Suprapubic skin (tissue), 4 donors: Measurements from ENCODE around the gene PCBP3. TPM values are rescaled to one million over a fixed set of nuclear protein-coding genes. Genes with fewer than 3 reads are reported as not detected.
A peak's percentile ranks its signal among the peaks of the same experiment; 100 is the strongest.

Experiments
- DNase-seq, 2 donors: peaks; one replicate each; pipeline ENCODE4 v3.0.0-alpha.2; 2019; ENCODE audit warnings: low spot score in 2 of 2
- H3K27ac ChIP-seq: fragments of 200-600 bp; sonication (generic); one replicate; pipeline ENCODE4 v1.5.1; 2019
- H3K27me3 ChIP-seq: fragments of 200-600 bp; sonication (generic); one replicate; pipeline ENCODE4 v1.5.1; 2019
- H3K36me3 ChIP-seq: fragments of 200-600 bp; sonication (generic); one replicate; pipeline ENCODE4 v1.5.1; 2019
- H3K4me1 ChIP-seq: fragments of 200-600 bp; sonication (generic); one replicate; pipeline ENCODE4 v1.5.1; 2019
- H3K4me3 ChIP-seq: fragments of 200-600 bp; sonication (generic); one replicate; pipeline ENCODE4 v1.5.1; 2019; ENCODE audit warnings: mild to moderate bottlenecking
- H3K9me3 ChIP-seq: fragments of 200-600 bp; sonication (generic); one replicate; pipeline ENCODE4 v1.5.1; 2019
- EP300 ChIP-seq: sonication (generic); formaldehyde crosslinking; IDR thresholded peaks from one replicate; pipeline ENCODE4 v1.6.1; 2017; ENCODE audit warnings: antibody characterized with exemption
- POLR2A ChIP-seq, 2 donors: fragments of 450-650 bp; IDR thresholded peaks; one replicate each; pipeline ENCODE4 v1.6.1; 2017; ENCODE audit warnings: antibody characterized with exemption in 2 of 2, mild to moderate bottlenecking in 2 of 2, moderate library complexity in 2 of 2
- POLR2AphosphoS5 ChIP-seq, 3 donors: sonication (generic); formaldehyde crosslinking; IDR thresholded peaks; one replicate each; pipeline ENCODE4 v1.6.1; 2017; ENCODE audit warnings: antibody characterized with exemption in 3 of 3
- WGBS: methylation state at CpG from one replicate; pipeline ENCODE4 v1.1.5; 2018; 5-methylcytosine and 5-hydroxymethylcytosine counted together
- total RNA-seq, 4 donors: library from RNA; depleted of rRNA; stranded (reverse); fragments of >200 nt; gene quantifications; one replicate each; pipeline ENCODE4 v1.1.0, GENCODE V29; 2016
- TF ChIP-seq, protein P1 (sequence below), 2 donors: fragments of 200-600 bp in 1 of 2; fragments of 450-650 bp in 1 of 2; sonication (generic) in 1 of 2; IDR thresholded peaks; one replicate each; pipeline ENCODE4 v1.5.1; 2016 to 2019; ENCODE audit warnings: antibody characterized with exemption in 2 of 2, mild to moderate bottlenecking in 1 of 2, moderate library complexity in 1 of 2

The PCBP3 gene
- total RNA-seq, 4 donors from 2014 or later, result 0.97 to 7.3 (median 2.7) TPM

DNA sequence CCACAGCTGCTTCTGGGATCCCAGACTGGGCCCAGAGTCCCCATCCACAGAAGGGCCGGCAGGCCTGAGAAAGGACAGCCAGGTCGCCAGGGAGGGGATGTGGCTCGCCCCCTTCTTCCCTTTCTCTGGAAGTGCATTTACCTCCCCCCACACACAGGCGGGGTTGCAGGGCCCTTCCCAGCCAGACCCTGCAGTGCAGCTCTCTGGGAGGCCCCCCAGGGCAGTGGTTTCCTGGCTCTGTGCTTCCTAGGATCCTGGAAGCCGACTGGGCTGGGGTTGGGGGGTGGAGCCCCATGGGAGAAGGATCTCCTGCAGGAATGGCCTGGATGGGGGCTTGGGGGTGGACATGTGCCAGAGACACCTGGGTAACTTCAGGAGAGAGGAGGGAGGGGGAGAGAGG is 333.9 kb downstream of the PCBP3 start:
- WGBS, result 44% methylated on average over 4 of the region's 5 CpGs
- DNase-seq, result peak in 1 of 2 donors; percentile 73
- Histone ChIP-seq H3K4me3 (no peak overlapping the region), H3K27me3 (peaks cover 6% of the 10 kb centered on the region), H3K4me1 (peaks cover 54% of the 10 kb centered on the region), H3K36me3 (no peaks in the 10 kb centered on the region), H3K9me3 (no peaks in the 10 kb centered on the region), H3K27ac (no peak overlapping the region)
- TF ChIP-seq POLR2A (IDR thresholded peaks at IDR 0.05) (no peak), POLR2AphosphoS5 (IDR thresholded peaks at IDR 0.05) (no peak), EP300 (no peak)
- TF ChIP-seq, protein P1, sequence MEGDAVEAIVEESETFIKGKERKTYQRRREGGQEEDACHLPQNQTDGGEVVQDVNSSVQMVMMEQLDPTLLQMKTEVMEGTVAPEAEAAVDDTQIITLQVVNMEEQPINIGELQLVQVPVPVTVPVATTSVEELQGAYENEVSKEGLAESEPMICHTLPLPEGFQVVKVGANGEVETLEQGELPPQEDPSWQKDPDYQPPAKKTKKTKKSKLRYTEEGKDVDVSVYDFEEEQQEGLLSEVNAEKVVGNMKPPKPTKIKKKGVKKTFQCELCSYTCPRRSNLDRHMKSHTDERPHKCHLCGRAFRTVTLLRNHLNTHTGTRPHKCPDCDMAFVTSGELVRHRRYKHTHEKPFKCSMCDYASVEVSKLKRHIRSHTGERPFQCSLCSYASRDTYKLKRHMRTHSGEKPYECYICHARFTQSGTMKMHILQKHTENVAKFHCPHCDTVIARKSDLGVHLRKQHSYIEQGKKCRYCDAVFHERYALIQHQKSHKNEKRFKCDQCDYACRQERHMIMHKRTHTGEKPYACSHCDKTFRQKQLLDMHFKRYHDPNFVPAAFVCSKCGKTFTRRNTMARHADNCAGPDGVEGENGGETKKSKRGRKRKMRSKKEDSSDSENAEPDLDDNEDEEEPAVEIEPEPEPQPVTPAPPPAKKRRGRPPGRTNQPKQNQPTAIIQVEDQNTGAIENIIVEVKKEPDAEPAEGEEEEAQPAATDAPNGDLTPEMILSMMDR (IDR thresholded peaks at IDR 0.05), result no peak

DNA sequence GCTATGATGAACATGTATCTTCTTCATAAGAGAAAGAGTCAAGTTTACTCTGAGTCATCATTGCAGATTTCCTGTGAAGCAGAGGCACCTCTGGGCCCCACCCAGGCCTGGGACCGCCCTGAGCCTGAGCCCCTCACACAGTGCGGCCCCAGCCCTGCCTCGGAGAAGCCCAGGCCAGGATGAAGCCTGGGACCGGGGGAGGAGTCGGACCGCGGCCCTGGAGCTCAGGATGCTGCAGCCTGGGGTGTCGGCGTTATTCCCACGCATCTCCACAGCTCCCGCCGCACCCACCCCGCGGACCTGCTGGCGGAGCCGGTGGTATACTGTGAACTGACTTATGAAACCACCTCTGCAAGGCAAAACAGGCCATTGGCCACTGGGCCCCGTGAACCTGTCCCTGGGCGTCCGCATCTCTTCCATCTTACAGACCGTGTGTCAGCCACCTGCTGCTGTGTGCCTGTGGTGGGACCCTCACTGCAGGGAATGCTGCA is 335.7 kb downstream of the PCBP3 start:
- 92% methylated on average over 5 of the region's 20 CpGs for WGBS
- H3K27ac ChIP-seq, result peak overlapping the region; percentile 13
- no peaks in the 10 kb centered on the region for H3K9me3 ChIP-seq
- peaks cover under 1% of the 10 kb centered on the region for H3K36me3 ChIP-seq
- H3K4me1 ChIP-seq, result peaks cover 45% of the 10 kb centered on the region
- TF ChIP-seq POLR2A (IDR thresholded peaks at IDR 0.05) (no peak), POLR2AphosphoS5 (IDR thresholded peaks at IDR 0.05) (no peak), EP300 (no peak)
- TF ChIP-seq, protein P1 (IDR thresholded peaks at IDR 0.05), result no peak
- H3K27me3 ChIP-seq, result peaks cover 6% of the 10 kb centered on the region
- H3K4me3 ChIP-seq, result no peak overlapping the region
- peak in 1 of 2 donors; percentile 73 for DNase-seq

DNA sequence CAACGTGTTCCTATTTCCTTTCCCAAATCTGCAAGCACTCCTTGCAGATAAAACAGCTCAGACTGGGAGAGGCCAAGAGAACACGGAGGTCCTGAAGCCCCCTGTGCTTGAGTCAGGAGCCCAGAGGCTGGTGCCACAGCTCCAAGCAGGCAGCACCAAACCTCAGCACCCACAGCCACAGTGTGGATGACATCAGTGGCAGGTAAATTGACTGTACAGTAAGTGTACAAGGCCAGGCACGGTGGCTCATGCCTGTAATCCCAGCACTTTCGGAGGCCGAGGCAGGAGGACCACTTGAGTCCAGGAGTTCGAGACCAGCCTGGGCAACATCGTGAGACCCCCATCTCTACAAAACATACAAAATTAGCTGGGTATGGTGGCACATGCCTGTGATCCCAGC is 336.1 kb downstream of the PCBP3 start:
- Histone ChIP-seq H3K27ac (peak overlapping the region; percentile 13), H3K36me3 (peaks cover 5% of the 10 kb centered on the region), H3K4me3 (no peak overlapping the region), H3K4me1 (peaks cover 43% of the 10 kb centered on the region), H3K27me3 (peaks cover 6% of the 10 kb centered on the region), H3K9me3 (no peaks in the 10 kb centered on the region)
- TF ChIP-seq EP300 (no peak), POLR2A (IDR thresholded peaks at IDR 0.05) (no peak), POLR2AphosphoS5 (IDR thresholded peaks at IDR 0.05) (no peak)
- TF ChIP-seq, protein P1 (IDR thresholded peaks at IDR 0.05), result no peak
- peak in 1 of 2 donors; percentile 53 for DNase-seq
- 88% methylated on average over 7 of the region's 7 CpGs for WGBS

DNA sequence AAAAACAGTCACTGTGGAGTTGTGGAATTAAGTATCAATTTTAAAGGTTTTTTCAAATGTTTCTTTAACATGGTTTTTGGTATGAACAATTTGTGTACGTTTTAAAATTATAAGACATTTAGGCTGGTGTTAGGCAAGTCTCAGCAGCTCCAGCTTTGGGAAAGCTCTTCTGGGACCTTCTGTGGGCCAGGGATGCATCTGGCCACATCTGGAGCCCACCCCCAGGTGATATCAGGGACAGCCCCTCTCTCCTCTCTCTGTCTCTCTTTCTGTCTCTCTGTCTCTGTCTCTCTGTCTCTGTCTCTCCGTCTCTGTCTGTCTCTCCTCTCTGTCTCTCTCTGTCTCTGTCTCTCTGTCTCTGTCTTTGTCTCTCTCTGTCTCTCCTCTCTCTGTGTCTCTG is 336.7 kb downstream of the PCBP3 start:
- WGBS, result 58% methylated on average over 2 of the region's 2 CpGs
- no peak overlapping the region for H3K4me3 ChIP-seq
- peak in 1 of 2 donors; percentile 21 for DNase-seq
- peaks cover 7% of the 10 kb centered on the region for H3K36me3 ChIP-seq
- H3K27ac ChIP-seq, result no peak overlapping the region
- H3K9me3 ChIP-seq, result no peaks in the 10 kb centered on the region
- H3K27me3 ChIP-seq, result peaks cover under 1% of the 10 kb centered on the region
- TF ChIP-seq EP300, result no peak
- no peak for TF ChIP-seq POLR2A (IDR thresholded peaks at IDR 0.05)
- TF ChIP-seq, protein P1 (IDR thresholded peaks at IDR 0.05), result no peak
- TF ChIP-seq POLR2AphosphoS5 (IDR thresholded peaks at IDR 0.05), result no peak
- H3K4me1 ChIP-seq, result peaks cover 37% of the 10 kb centered on the region

DNA sequence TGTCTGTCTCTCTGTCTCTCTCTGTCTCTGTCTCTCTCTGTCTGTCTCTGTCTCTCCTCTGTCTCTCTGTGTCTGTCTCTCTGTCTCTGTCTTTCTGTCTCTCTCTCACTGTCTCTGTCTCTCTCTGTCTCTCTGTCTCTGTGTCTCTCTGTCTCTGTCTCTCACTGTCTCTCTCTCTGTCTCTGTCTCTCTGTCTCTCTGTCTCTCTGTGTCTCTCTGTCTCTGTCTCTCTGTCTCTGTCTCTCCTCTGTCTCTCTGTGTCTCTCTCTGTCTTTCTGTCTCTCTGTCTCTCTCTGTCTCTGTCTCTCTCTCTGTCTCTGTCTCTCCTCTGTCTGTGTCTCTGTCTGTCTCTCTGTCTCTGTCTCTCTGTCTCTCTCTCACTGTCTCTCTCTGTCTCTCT is 337.2 kb downstream of the PCBP3 start:
- TF ChIP-seq EP300, result no peak
- TF ChIP-seq, protein P1 (IDR thresholded peaks at IDR 0.05), result no peak
- no peak for TF ChIP-seq POLR2A (IDR thresholded peaks at IDR 0.05)
- no peak for TF ChIP-seq POLR2AphosphoS5 (IDR thresholded peaks at IDR 0.05)
- Histone ChIP-seq H3K4me1 (peaks cover 33% of the 10 kb centered on the region), H3K27me3 (no peaks in the 10 kb centered on the region), H3K4me3 (peak overlapping the region; percentile 73), H3K36me3 (peaks cover 11% of the 10 kb centered on the region), H3K27ac (peak overlapping the region; percentile 71), H3K9me3 (no peaks in the 10 kb centered on the region)
- no peak for DNase-seq
